ENCODE measurements around the gene C10orf71. TPM values are rescaled to one million over a fixed set of nuclear protein-coding genes. Genes with fewer than 3 reads are reported as not detected.

C10orf71 gene
- total and polyA plus RNA-seq, 2 donors (not counting 1 experiment from before 2014, with no cell fraction given) = not detected

DNA sequence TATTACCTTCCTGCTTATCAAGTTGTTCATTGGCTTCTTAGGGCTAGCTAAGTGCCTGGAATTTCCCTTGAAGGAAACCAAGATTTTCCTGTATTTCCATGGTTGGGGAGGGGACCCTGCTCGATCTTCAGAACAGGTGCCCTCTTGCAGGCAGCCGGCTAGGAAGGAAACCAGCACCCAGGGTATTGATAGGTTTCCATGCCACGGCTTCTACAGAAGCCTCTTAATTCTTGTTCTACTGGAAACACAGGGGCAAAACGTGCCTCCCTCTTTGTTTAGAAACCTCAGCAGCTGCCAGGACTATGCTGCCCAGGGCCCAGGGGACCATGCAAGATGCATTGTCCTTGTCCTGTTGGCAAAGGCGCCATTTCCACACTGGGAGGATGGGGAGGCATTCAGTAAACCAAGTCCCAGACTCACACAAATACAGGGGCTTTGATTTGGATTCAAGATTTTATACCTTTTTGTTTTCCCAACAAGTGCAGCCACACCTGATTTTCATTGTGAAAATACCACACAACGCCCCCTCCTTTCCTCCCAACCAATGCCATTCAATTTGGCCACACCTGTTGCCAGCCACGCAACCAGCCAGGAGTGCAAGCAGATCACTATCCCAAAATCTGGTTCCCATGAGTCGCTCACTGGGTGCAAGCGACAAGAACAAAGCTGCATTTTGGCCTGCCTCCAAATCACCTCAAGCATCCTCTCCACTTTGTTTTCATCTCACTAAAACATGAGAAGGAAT lies 29.6 kb downstream of the C10orf71 start:
- H3K4me3 ChIP-seq (ENCODE audit: control extremely low read depth in 1 of 5, extremely low read depth in 1 of 5, insufficient read depth in 1 of 5, low read depth in 2 of 5, low read length in 4 of 5) = no peak overlapping the region
- no peak for TF ChIP-seq EZH2 (IDR thresholded peaks at IDR 0.05; ENCODE audit: borderline replicate concordance, insufficient read depth, low read depth, low read length, poor library complexity, severe bottlenecking)
- TF ChIP-seq, protein P1, sequence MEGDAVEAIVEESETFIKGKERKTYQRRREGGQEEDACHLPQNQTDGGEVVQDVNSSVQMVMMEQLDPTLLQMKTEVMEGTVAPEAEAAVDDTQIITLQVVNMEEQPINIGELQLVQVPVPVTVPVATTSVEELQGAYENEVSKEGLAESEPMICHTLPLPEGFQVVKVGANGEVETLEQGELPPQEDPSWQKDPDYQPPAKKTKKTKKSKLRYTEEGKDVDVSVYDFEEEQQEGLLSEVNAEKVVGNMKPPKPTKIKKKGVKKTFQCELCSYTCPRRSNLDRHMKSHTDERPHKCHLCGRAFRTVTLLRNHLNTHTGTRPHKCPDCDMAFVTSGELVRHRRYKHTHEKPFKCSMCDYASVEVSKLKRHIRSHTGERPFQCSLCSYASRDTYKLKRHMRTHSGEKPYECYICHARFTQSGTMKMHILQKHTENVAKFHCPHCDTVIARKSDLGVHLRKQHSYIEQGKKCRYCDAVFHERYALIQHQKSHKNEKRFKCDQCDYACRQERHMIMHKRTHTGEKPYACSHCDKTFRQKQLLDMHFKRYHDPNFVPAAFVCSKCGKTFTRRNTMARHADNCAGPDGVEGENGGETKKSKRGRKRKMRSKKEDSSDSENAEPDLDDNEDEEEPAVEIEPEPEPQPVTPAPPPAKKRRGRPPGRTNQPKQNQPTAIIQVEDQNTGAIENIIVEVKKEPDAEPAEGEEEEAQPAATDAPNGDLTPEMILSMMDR (IDR thresholded peaks at IDR 0.05) = no peak
- Mint-ChIP-seq H3K27ac (no peak overlapping the region), H3K4me1 (no peaks in the 10 kb centered on the region), H3K9me3 (ENCODE audit: insufficient read depth) (no peaks in the 10 kb centered on the region), H3K27me3 (peaks cover 12% of the 10 kb centered on the region), H3K4me3 (no peak overlapping the region)
- no peak overlapping the region for H3K9ac ChIP-seq (ENCODE audit: low read length)
- no peaks in the 10 kb centered on the region for H4K20me1 ChIP-seq (ENCODE audit: control insufficient read depth, insufficient read depth, low read length, poor library complexity, severe bottlenecking)
- no peak for ATAC-seq (ENCODE audit: low read depth)
- no peaks in the 10 kb centered on the region for H3K36me3 ChIP-seq (replicated peaks in 1 of 2; ENCODE audit: control extremely low read depth in 1 of 2, control insufficient read depth in 1 of 2, extremely low read depth in 1 of 2, insufficient read depth in 2 of 2, low read length in 1 of 2)
- ChIA-PET CTCF (no interaction called here), POLR2A (no interaction called here)
- no peak overlapping the region for H3K27ac ChIP-seq (ENCODE audit: low read length in 2 of 2)
- H3K4me1 ChIP-seq (ENCODE audit: control insufficient read depth in 2 of 2, insufficient read depth in 2 of 2, low read length in 2 of 2) = no peaks in the 10 kb centered on the region
- no peaks in the 10 kb centered on the region for H3K27me3 ChIP-seq (replicated peaks in 1 of 4; ENCODE audit: control extremely low read depth in 1 of 4, control insufficient read depth in 3 of 4, insufficient read depth in 4 of 4, low read length in 3 of 4)
- no peak for DNase-seq
- H3K79me2 ChIP-seq (ENCODE audit: control insufficient read depth, insufficient read depth, low read length) = no peaks in the 10 kb centered on the region
- 95% methylated on average over 7 of the region's 9 CpGs for WGBS (ENCODE audit: insufficient coverage)
- intact Hi-C loops (cut with micrococcal nuclease) = no loop called here
- H2AFZ ChIP-seq (ENCODE audit: insufficient read depth, low read depth, low read length, poor library complexity, severe bottlenecking) = no peak overlapping the region
- no peak overlapping the region for H3K4me2 ChIP-seq (replicated peaks; ENCODE audit: low read depth, low read length, poor library complexity, severe bottlenecking)
- no peaks in the 10 kb centered on the region for H3K9me3 ChIP-seq (ENCODE audit: control extremely low read depth in 1 of 3, control insufficient read depth in 2 of 3, insufficient read depth in 1 of 3, low read length in 2 of 3)

DNA sequence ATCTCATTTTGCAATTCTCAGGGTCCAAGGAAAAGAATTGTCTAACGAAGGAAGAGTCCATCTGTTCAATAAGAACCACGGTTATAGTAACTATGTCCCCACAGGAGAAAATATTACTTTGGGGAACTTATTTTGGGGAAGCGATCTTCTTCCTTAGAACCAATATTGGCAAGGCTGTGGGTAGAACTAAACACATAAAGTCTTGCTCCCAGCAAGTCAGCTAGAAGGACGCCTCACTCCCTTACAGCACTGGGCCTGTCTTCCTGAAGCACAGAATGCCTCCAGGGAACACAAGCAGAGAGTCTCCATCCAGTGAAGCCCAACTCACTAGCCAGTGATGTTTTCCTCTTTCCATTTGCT lies 30.2 kb downstream of the C10orf71 start:
- Mint-ChIP-seq H3K27me3 (peaks cover 9% of the 10 kb centered on the region), H3K9me3 (ENCODE audit: insufficient read depth) (no peaks in the 10 kb centered on the region), H3K4me3 (no peak overlapping the region), H3K4me1 (no peaks in the 10 kb centered on the region), H3K27ac (no peak overlapping the region)
- Histone ChIP-seq H3K9me3 (ENCODE audit: control extremely low read depth in 1 of 3, control insufficient read depth in 2 of 3, insufficient read depth in 1 of 3, low read length in 2 of 3) (no peaks in the 10 kb centered on the region), H3K4me2 (replicated peaks; ENCODE audit: low read depth, low read length, poor library complexity, severe bottlenecking) (no peak overlapping the region), H3K79me2 (ENCODE audit: control insufficient read depth, insufficient read depth, low read length) (no peaks in the 10 kb centered on the region), H2AFZ (ENCODE audit: insufficient read depth, low read depth, low read length, poor library complexity, severe bottlenecking) (no peak overlapping the region), H3K4me3 (ENCODE audit: control extremely low read depth in 1 of 5, extremely low read depth in 1 of 5, insufficient read depth in 1 of 5, low read depth in 2 of 5, low read length in 4 of 5) (no peak overlapping the region), H3K27me3 (replicated peaks in 1 of 4; ENCODE audit: control extremely low read depth in 1 of 4, control insufficient read depth in 3 of 4, insufficient read depth in 4 of 4, low read length in 3 of 4) (no peaks in the 10 kb centered on the region), H4K20me1 (ENCODE audit: control insufficient read depth, insufficient read depth, low read length, poor library complexity, severe bottlenecking) (no peaks in the 10 kb centered on the region), H3K27ac (ENCODE audit: low read length in 2 of 2) (no peak overlapping the region), H3K4me1 (ENCODE audit: control insufficient read depth in 2 of 2, insufficient read depth in 2 of 2, low read length in 2 of 2) (no peaks in the 10 kb centered on the region), H3K9ac (ENCODE audit: low read length) (no peak overlapping the region), H3K36me3 (replicated peaks in 1 of 2; ENCODE audit: control extremely low read depth in 1 of 2, control insufficient read depth in 1 of 2, extremely low read depth in 1 of 2, insufficient read depth in 2 of 2, low read length in 1 of 2) (no peaks in the 10 kb centered on the region)
- no peak for ATAC-seq (ENCODE audit: low read depth)
- POLR2A ChIA-PET = no interaction called here
- DNase-seq = no peak
- no peak for TF ChIP-seq EZH2 (IDR thresholded peaks at IDR 0.05; ENCODE audit: borderline replicate concordance, insufficient read depth, low read depth, low read length, poor library complexity, severe bottlenecking)
- TF ChIP-seq, protein P1 (IDR thresholded peaks at IDR 0.05) = no peak
- intact Hi-C loops (cut with micrococcal nuclease) = no loop called here
- WGBS (ENCODE audit: insufficient coverage) = 100% methylated on average over 1 of the region's 4 CpGs
- CTCF ChIA-PET = no interaction called here
